HG02623 (cell line): ENCODE measurements around the gene SIRT1.
"Not testable (repeated sequence)": the region's sequence is repeated elsewhere in the genome, so short reads cannot be mapped to it uniquely, and the experiment has no call there.

Experiments used
- ATAC-seq: cut with Tn5 transposase; IDR thresholded peaks from one replicate; pipeline ENCODE4 v1.9.1; 2021; ENCODE audit warnings: moderate library complexity; ENCODE audit not compliant: unreplicated experiment

SIRT1 gene

GRCh38 chr10:67884313-67884841 is at the start of gene SIRT1:
Gene SIRT1, plus strand, starts transcription at chr10:67884656. Its CDS starts 66 bp downstream, at chr10:67884722.
- ATAC-seq: peak; percentile 82

GRCh38 chr10:67835541-67836394 is 48.7 kb upstream of the SIRT1 start:
- ATAC-seq: not testable (repeated sequence)

- ATAC-seq: no peak
Measured at GRCh38 chr10:67836488-67836887, 48.0 kb upstream of the SIRT1 start.

- ATAC-seq: no peak
Measured at GRCh38 chr10:67836972-67837371, 47.5 kb upstream of the SIRT1 start.

- ATAC-seq: peak; percentile 83
Measured at GRCh38 chr10:67837541-67838314, 46.7 kb upstream of the SIRT1 start, which contains the start of gene DNAJC12. Gene DNAJC12, minus strand, starts transcription at chr10:67838188. Its CDS starts 177 bp downstream, at chr10:67838011.

- not testable (repeated sequence) for ATAC-seq
Measured at GRCh38 chr10:67839511-67839910, 44.9 kb upstream of the SIRT1 start.

- no peak for ATAC-seq
Measured at GRCh38 chr10:67839951-67840350, 44.5 kb upstream of the SIRT1 start.

GRCh38 chr10:67841737-67842136 is 42.7 kb upstream of the SIRT1 start:
- ATAC-seq: no peak

GRCh38 chr10:67843284-67843683 is 41.2 kb upstream of the SIRT1 start:
- ATAC-seq: no peak

GRCh38 chr10:67849331-67850011 is 35.0 kb upstream of the SIRT1 start:
- ATAC-seq: peak; percentile 96

GRCh38 chr10:67851186-67851585 is 33.3 kb upstream of the SIRT1 start:
- ATAC-seq: no peak

GRCh38 chr10:67852761-67853160 is 31.7 kb upstream of the SIRT1 start:
- ATAC-seq: no peak

- ATAC-seq: no peak
Measured at GRCh38 chr10:67853512-67853911, 30.9 kb upstream of the SIRT1 start.

GRCh38 chr10:67858971-67859370 is 25.5 kb upstream of the SIRT1 start:
- ATAC-seq: no peak

- no peak for ATAC-seq
Measured at GRCh38 chr10:67861750-67862432, 22.6 kb upstream of the SIRT1 start.

GRCh38 chr10:67863094-67863493 is 21.4 kb upstream of the SIRT1 start:
- no peak for ATAC-seq

GRCh38 chr10:67864607-67865371 is 19.7 kb upstream of the SIRT1 start:
- no peak for ATAC-seq

- ATAC-seq: no peak
Measured at GRCh38 chr10:67868132-67868531, 16.3 kb upstream of the SIRT1 start.

- no peak for ATAC-seq
Measured at GRCh38 chr10:67869996-67870395, 14.5 kb upstream of the SIRT1 start.
